ENCODE measurements around the gene BCAT1. TPM values are rescaled to one million over a fixed set of nuclear protein-coding genes. Genes with fewer than 3 reads are reported as not detected.

BCAT1 gene
- total and polyA plus RNA-seq, 2 donors (not counting 1 experiment from before 2014, with no cell fraction given), result 0.33 to 9.6 TPM

- H2AFZ ChIP-seq (ENCODE audit: insufficient read depth, low read depth, low read length, poor library complexity, severe bottlenecking), result no peak overlapping the region
Measured at GRCh38 chr12:24950231-24950834, 1.4 kb upstream of the BCAT1 start.

More at GRCh38 chr12:24950231-24950834, 1.4 kb upstream of the BCAT1 start:
- Histone ChIP-seq H3K9me3 (ENCODE audit: control extremely low read depth in 1 of 3, control insufficient read depth in 2 of 3, insufficient read depth in 1 of 3, low read length in 2 of 3) (no peaks in the 10 kb centered on the region), H3K36me3 (replicated peaks in 1 of 2; ENCODE audit: control extremely low read depth in 1 of 2, control insufficient read depth in 1 of 2, extremely low read depth in 1 of 2, insufficient read depth in 2 of 2, low read length in 1 of 2) (no peaks in the 10 kb centered on the region), H3K4me3 (ENCODE audit: control extremely low read depth in 1 of 5, extremely low read depth in 1 of 5, insufficient read depth in 1 of 5, low read depth in 2 of 5, low read length in 4 of 5) (no peak overlapping the region), H3K27ac (ENCODE audit: low read length in 2 of 2) (no peak overlapping the region), H3K27me3 (replicated peaks in 1 of 4; ENCODE audit: control extremely low read depth in 1 of 4, control insufficient read depth in 3 of 4, insufficient read depth in 4 of 4, low read length in 3 of 4) (peaks cover 0 to 16% (median 11%) of the 10 kb centered on the region in 4 experiments), H3K79me2 (ENCODE audit: control insufficient read depth, insufficient read depth, low read length) (no peaks in the 10 kb centered on the region), H3K9ac (ENCODE audit: low read length) (no peak overlapping the region), H3K4me1 (ENCODE audit: control insufficient read depth in 2 of 2, insufficient read depth in 2 of 2, low read length in 2 of 2) (peaks cover 21 to 24% of the 10 kb centered on the region in 2 donors), H4K20me1 (ENCODE audit: control insufficient read depth, insufficient read depth, low read length, poor library complexity, severe bottlenecking) (no peaks in the 10 kb centered on the region), H3K4me2 (replicated peaks; ENCODE audit: low read depth, low read length, poor library complexity, severe bottlenecking) (no peak overlapping the region)
- ChIA-PET POLR2A (no interaction called here), CTCF (no interaction called here)
- ATAC-seq (ENCODE audit: low read depth), result no peak
- TF ChIP-seq EZH2 (IDR thresholded peaks at IDR 0.05; ENCODE audit: borderline replicate concordance, insufficient read depth, low read depth, low read length, poor library complexity, severe bottlenecking) (no peak), CTCF (IDR thresholded peaks at IDR 0.05) (no peak)
- Mint-ChIP-seq H3K9me3 (ENCODE audit: insufficient read depth) (no peaks in the 10 kb centered on the region), H3K27me3 (peaks cover 13% of the 10 kb centered on the region), H3K4me1 (peaks cover 49% of the 10 kb centered on the region), H3K4me3 (peak overlapping the region; percentile 20), H3K27ac (no peak overlapping the region)
- WGBS (ENCODE audit: insufficient coverage), result 80% methylated on average over 2 of the region's 3 CpGs
- no peak for DNase-seq
- intact Hi-C loops (cut with micrococcal nuclease), result no loop called here

Measured in B cell (primary cell).